ENCODE data around the gene POLDIP2.

DNA sequence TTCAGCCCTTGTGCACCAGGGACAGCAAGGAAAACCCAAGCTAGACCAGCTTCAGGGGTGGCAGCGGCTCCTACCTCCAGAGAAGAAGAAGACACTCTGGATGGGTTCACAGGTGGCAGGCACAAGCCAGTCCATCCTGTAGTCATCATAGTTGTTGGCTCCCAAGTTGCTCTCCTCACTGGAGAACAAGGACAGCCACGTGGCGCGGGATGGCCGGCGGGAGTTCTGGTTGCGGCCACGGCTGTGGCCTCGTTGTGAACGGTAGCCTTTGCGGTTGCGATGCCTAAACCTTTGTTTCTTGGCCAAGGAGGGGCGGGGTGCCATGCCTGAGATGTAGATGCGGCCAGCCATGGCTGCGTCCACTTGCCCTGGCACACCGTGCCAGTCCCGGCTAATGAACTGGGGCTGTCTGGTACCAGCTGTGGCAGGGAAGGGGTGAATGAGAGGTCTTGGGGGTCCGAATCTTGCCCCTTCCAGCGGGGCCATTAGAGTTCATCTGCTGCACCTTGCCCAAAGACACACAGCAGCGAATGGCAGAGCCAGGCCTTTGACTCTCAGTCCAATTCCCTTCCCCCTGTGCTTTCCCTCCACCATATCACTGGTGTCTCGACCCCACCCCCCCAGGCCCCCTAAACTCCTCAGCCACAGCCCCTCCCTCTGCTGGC is 10.4 kb upstream of the POLDIP2 start:
- TF ChIP-seq EZH2 (IDR thresholded peaks at IDR 0.05; ENCODE audit: borderline replicate concordance, low read depth, low read length, severe bottlenecking) (no peak), CTCF (IDR thresholded peaks at IDR 0.05; ENCODE audit: borderline replicate concordance, extremely low read depth, low read length, poor library complexity, severe bottlenecking) (no peak)
